HEK293 (cell line): ENCODE data around the gene NCL.

Experiments
- CTCF ChIA-PET: fragments of 350-600 bp; formaldehyde crosslinking; extraction: SDS; loops from one replicate; lab custom pipeline; 2021; ENCODE audit warnings: antibody characterized with exemption; lab: Yijun Ruan, JAX
- POLR2A ChIA-PET: fragments of 300-600 bp; formaldehyde crosslinking; extraction: SDS; loops from one replicate; lab custom pipeline; 2020; ENCODE audit warnings: antibody characterized with exemption, inconsistent platforms; lab: Yijun Ruan, JAX
- H3K27ac ChIP-seq: fragments of 200-500 bp; sonication (Bioruptor generic); 2 replicates; pipeline ENCODE4 v1.5.1; 2014; ENCODE audit warnings: low read depth, low read length, control low read depth, inconsistent platforms; ENCODE audit errors: extremely low read depth
- H3K36me3 ChIP-seq, 2 experiments: fragments of 200-500 bp in 1 of 2; sonication (Bioruptor generic) in 1 of 2; 1 replicate in 1 of 2; 2 replicates in 1 of 2; pipeline ENCODE4 v1.5.1; 2014 to 2017; ENCODE audit warnings: inconsistent platforms in 2 of 2, low read length in 2 of 2; ENCODE audit not compliant: control insufficient read depth in 2 of 2, insufficient read depth in 1 of 2
- H3K4me1 ChIP-seq: fragments of 200-500 bp; sonication (Bioruptor generic); 2 replicates; pipeline ENCODE4 v1.5.1; 2014; ENCODE audit warnings: mild to moderate bottlenecking, low read length, inconsistent platforms; ENCODE audit not compliant: control insufficient read depth, insufficient read depth
- H3K4me3 ChIP-seq: 2 replicates; pipeline ENCODE4 v1.5.1; 2011; ENCODE audit warnings: low read depth, mild to moderate bottlenecking, control low read depth, low read length, moderate library complexity
- H3K9me3 ChIP-seq: fragments of 200-500 bp; sonication (Bioruptor generic); 2 replicates; pipeline ENCODE4 v1.5.1; 2014; ENCODE audit warnings: low read depth, low read length, inconsistent platforms; ENCODE audit not compliant: control insufficient read depth, insufficient read depth
- CTCF ChIP-seq: fragments of 450-650 bp; formaldehyde crosslinking; IDR thresholded peaks from 2 replicates; pipeline ENCODE4 v1.5.1; 2016; ENCODE audit warnings: missing biosample characterization, missing genetic modification characterization
- HOXC10 ChIP-seq: sonication (generic); formaldehyde crosslinking; IDR thresholded peaks from 2 replicates; pipeline ENCODE4 v1.8.1; 2023; ENCODE audit warnings: mild to moderate bottlenecking, missing genetic modification reagents
- SP3 ChIP-seq: fragments of 450-650 bp; formaldehyde crosslinking; IDR thresholded peaks from 2 replicates; pipeline ENCODE4 v1.5.1; 2016; ENCODE audit warnings: missing biosample characterization, missing genetic modification characterization
- ZFP69B ChIP-seq: fragments of 450-650 bp; formaldehyde crosslinking; IDR thresholded peaks from 2 replicates; pipeline ENCODE4 v1.5.1; 2016; ENCODE audit warnings: missing biosample characterization, missing genetic modification characterization
- ZNF2 ChIP-seq: fragments of 450-650 bp; formaldehyde crosslinking; IDR thresholded peaks from 2 replicates; pipeline ENCODE4 v1.5.1; 2016; ENCODE audit warnings: missing biosample characterization, missing genetic modification characterization
- ZNF654 ChIP-seq: fragments of 450-650 bp; formaldehyde crosslinking; IDR thresholded peaks from 2 replicates; pipeline ENCODE4 v1.5.1; 2016; ENCODE audit warnings: low read depth, missing biosample characterization, missing genetic modification characterization
- ZNF777 ChIP-seq: fragments of 450-650 bp; formaldehyde crosslinking; IDR thresholded peaks from 2 replicates; pipeline ENCODE4 v1.5.1; 2017; ENCODE audit warnings: missing biosample characterization, missing genetic modification characterization, borderline replicate concordance
- ZSCAN16 ChIP-seq: fragments of 450-650 bp; formaldehyde crosslinking; IDR thresholded peaks from 2 replicates; pipeline ENCODE4 v1.5.1; 2016; ENCODE audit warnings: missing biosample characterization, missing genetic modification characterization
- ZSCAN30 ChIP-seq: fragments of 450-650 bp; IDR thresholded peaks from 2 replicates; pipeline ENCODE4 v1.5.1; 2018; ENCODE audit warnings: missing biosample characterization, mild to moderate bottlenecking, missing genetic modification characterization, moderate library complexity

NCL gene

GRCh38 chr2:231488331-231488730, 24.0 kb upstream of the NCL start:
- no peaks in the 10 kb centered on the region for H3K36me3 ChIP-seq
- TF ChIP-seq HOXC10 (CRISPR knock-in tag), result no peak
- H3K4me3 ChIP-seq, result no peak overlapping the region
- ChIA-PET CTCF (interaction anchor here (0.7 kb wide), 2 partner anchors 60 to 186 kb away, joined by 3 to 5 read pairs; no protein-coding TSS in a partner anchor), POLR2A (interaction anchor here (1.2 kb wide), 1 partner anchor 24 kb away, joined by 4 read pairs; the partner anchor contains the start of gene NCL)
- H3K4me1 ChIP-seq, result no peaks in the 10 kb centered on the region
- no peaks in the 10 kb centered on the region for H3K9me3 ChIP-seq
- no peak overlapping the region for H3K27ac ChIP-seq

- no peak for TF ChIP-seq ZSCAN16 (tag by site-specific recombination)
- no peaks in the 10 kb centered on the region for H3K9me3 ChIP-seq
- ChIA-PET CTCF (interaction anchor here (0.7 kb wide), 1 partner anchor 945 kb away, joined by 4 read pairs; no protein-coding TSS in a partner anchor), POLR2A (no interaction called here)
- H3K36me3 ChIP-seq, result no peaks in the 10 kb centered on the region
- H3K4me1 ChIP-seq, result no peaks in the 10 kb centered on the region
- H3K27ac ChIP-seq, result no peak overlapping the region
- H3K4me3 ChIP-seq, result no peak overlapping the region
These were observed 22.7 kb upstream of the NCL start for GRCh38 chr2:231486851-231487596.

- H3K9me3 ChIP-seq, result no peaks in the 10 kb centered on the region
- H3K36me3 ChIP-seq, result no peaks in the 10 kb centered on the region
- H3K27ac ChIP-seq, result no peak overlapping the region
- H3K4me3 ChIP-seq, result no peak overlapping the region
- CTCF ChIA-PET, result interaction anchor here (0.6 to 6.1 kb wide), 13 partner anchors 9 to 534 kb away, joined by 3 to 55 read pairs (median 6); partner anchors contain the start of gene NCL
- POLR2A ChIA-PET, result interaction anchor here (4.3 kb wide), 1 partner anchor 19 kb away, joined by 43 read pairs; the partner anchor contains the start of gene NCL
- no peaks in the 10 kb centered on the region for H3K4me1 ChIP-seq
- no peak for TF ChIP-seq ZSCAN30 (tag by site-specific recombination)
- TF ChIP-seq SP3, result no peak
- TF ChIP-seq ZNF777 (tag by site-specific recombination), result no peak
- TF ChIP-seq, all 188 proteins: peak for 0
These were observed 19.4 kb upstream of the NCL start for GRCh38 chr2:231483398-231484329.

GRCh38 chr2:231482806-231483391, 18.6 kb upstream of the NCL start:
- no peak overlapping the region for H3K27ac ChIP-seq

More at GRCh38 chr2:231482806-231483391, 18.6 kb upstream of the NCL start:
- TF ChIP-seq CTCF (tag by site-specific recombination) (peak; percentile 84), ZNF654 (tag by site-specific recombination) (peak; percentile 29; the same call in 1 of the 2 replicates), ZFP69B (tag by site-specific recombination) (no peak), ZNF2 (tag by site-specific recombination) (peak; percentile 89)
- H3K4me3 ChIP-seq, result no peak overlapping the region
- H3K9me3 ChIP-seq, result no peaks in the 10 kb centered on the region
- no peaks in the 10 kb centered on the region for H3K36me3 ChIP-seq
- H3K4me1 ChIP-seq, result no peaks in the 10 kb centered on the region
- CTCF ChIA-PET, result interaction anchor here (0.6 to 6.1 kb wide), 15 partner anchors 8 to 451 kb away, joined by 3 to 55 read pairs (median 5); partner anchors contain the start of gene NCL
- POLR2A ChIA-PET, result interaction anchor here (4.3 kb wide), 1 partner anchor 19 kb away, joined by 43 read pairs; the partner anchor contains the start of gene NCL
